Measurements from ENCODE around the gene ASCL2. TPM values are rescaled to one million over a fixed set of nuclear protein-coding genes. Genes with fewer than 3 reads are reported as not detected.

The ASCL2 gene
- total and polyA plus RNA-seq, 2 donors (not counting 3 experiments of a cell fraction or from before 2014, with no cell fraction given) = not detected

DNA sequence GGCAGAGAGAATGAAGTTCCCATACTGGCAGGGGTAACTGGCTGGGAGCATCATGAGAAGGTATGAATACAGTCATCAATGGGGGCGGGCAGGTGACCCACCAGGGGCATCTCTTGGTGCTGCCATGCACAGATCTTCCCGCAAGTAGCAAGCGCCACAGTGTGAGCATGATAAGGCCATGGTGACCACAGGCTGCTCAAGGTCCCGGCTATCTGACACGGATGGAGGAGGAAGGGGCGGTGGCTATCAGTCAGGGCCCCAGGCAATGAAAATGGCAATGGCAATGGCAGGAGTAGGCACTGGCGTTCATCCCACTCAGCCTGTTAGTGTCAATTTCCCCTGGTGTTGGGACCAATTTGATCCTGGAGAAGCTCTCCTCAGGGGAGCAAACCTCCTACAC, 21.6 kb downstream of the ASCL2 start:
- CTCF ChIA-PET = interaction anchor here (1.0 kb wide), 1 partner anchor 56 kb away, joined by 4 read pairs; no protein-coding TSS in a partner anchor
- Histone ChIP-seq H3K27me3 (ENCODE audit: control insufficient read depth in 2 of 2, insufficient read depth in 2 of 2, low read length in 2 of 2) (peaks cover 2 to 5% of the 10 kb centered on the region in 2 experiments), H3K36me3 (ENCODE audit: control insufficient read depth in 2 of 2, extremely low read depth in 1 of 2, insufficient read depth in 2 of 2, low read length in 2 of 2) (no peaks in the 10 kb centered on the region), H3K9me3 (replicated peaks; ENCODE audit: control insufficient read depth, insufficient read depth, low read length) (no peaks in the 10 kb centered on the region), H3K27ac (ENCODE audit: insufficient read depth, low read depth, low read length) (no peak overlapping the region), H3K9me1 (replicated peaks; ENCODE audit: control insufficient read depth, extremely low read depth, insufficient read depth, low read length) (no peaks in the 10 kb centered on the region), H3K4me2 (ENCODE audit: insufficient read depth, low read length) (no peak overlapping the region), H3K4me1 (ENCODE audit: control insufficient read depth, extremely low read depth, insufficient read depth, low read length) (no peaks in the 10 kb centered on the region), H3K79me2 (ENCODE audit: control insufficient read depth, insufficient read depth, low read length) (no peaks in the 10 kb centered on the region), H3K4me3 (replicated peaks in 1 of 3; ENCODE audit: insufficient read depth in 1 of 3, low read depth in 1 of 3, low read length in 3 of 3) (no peak overlapping the region), H4K20me1 (replicated peaks; ENCODE audit: control insufficient read depth, extremely low read depth, insufficient read depth, low read length) (no peaks in the 10 kb centered on the region), H2AFZ (ENCODE audit: low read depth, low read length) (no peak overlapping the region), H3K9ac (replicated peaks; ENCODE audit: extremely low read depth, insufficient read depth, low read length) (no peak overlapping the region)
- BruUV-seq (replicated peaks) = no TSS peak
- POLR2A ChIA-PET = no interaction called here
- intact Hi-C loops (cut with micrococcal nuclease) (no loop called here), dilution Hi-C loops (cut with MboI; ENCODE audit: extremely low pct_ligation_motif_present, low sequenced_read_pairs) (no loop called here)
- FAIRE-seq = no peak
- no peak for TF ChIP-seq POLR2AphosphoS5 (IDR thresholded peaks at IDR 0.05; ENCODE audit: insufficient read depth, low read depth, low read length)
- no peak for TF ChIP-seq FOS (IDR thresholded peaks at IDR 0.05; ENCODE audit: borderline replicate concordance, insufficient read depth, low read length)
- DNase-seq (ENCODE audit: low read depth, low spot score) = no peak

DNA sequence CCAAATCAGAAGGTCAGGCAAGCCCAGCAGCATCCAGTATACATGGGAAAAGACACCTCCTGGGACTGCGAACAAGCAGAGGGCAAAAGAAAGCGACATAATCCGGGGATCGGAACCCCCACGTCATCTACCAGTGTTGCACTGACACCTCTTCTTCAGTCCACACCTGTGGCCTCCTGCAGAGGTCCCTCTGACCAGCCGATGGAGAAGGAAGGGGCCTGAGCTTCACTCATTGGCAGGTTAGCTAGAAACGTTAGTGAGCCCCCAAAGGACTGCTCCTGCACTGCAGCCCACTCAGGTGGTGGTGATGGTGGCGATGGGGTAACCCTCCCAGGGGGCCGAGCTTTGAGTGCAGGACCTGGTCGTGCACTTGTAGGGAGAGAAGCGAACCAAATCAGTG, 22.1 kb downstream of the ASCL2 start:
- no peaks in the 10 kb centered on the region for H3K36me3 ChIP-seq (ENCODE audit: control insufficient read depth in 2 of 2, extremely low read depth in 1 of 2, insufficient read depth in 2 of 2, low read length in 2 of 2)
- DNase-seq (ENCODE audit: low read depth, low spot score) (no peak), FAIRE-seq (no peak)
- POLR2A ChIA-PET = no interaction called here
- H3K27ac ChIP-seq (ENCODE audit: insufficient read depth, low read depth, low read length) = no peak overlapping the region
- no peaks in the 10 kb centered on the region for H3K9me1 ChIP-seq (replicated peaks; ENCODE audit: control insufficient read depth, extremely low read depth, insufficient read depth, low read length)
- H4K20me1 ChIP-seq (replicated peaks; ENCODE audit: control insufficient read depth, extremely low read depth, insufficient read depth, low read length) = no peaks in the 10 kb centered on the region
- BruUV-seq (replicated peaks) = no TSS peak
- H3K4me3 ChIP-seq (replicated peaks in 1 of 3; ENCODE audit: insufficient read depth in 1 of 3, low read depth in 1 of 3, low read length in 3 of 3) = no peak overlapping the region
- intact Hi-C loops (cut with micrococcal nuclease) (no loop called here), dilution Hi-C loops (cut with MboI; ENCODE audit: extremely low pct_ligation_motif_present, low sequenced_read_pairs) (no loop called here)
- no peak overlapping the region for H3K9ac ChIP-seq (replicated peaks; ENCODE audit: extremely low read depth, insufficient read depth, low read length)
- CTCF ChIA-PET = no interaction called here
- no peaks in the 10 kb centered on the region for H3K9me3 ChIP-seq (replicated peaks; ENCODE audit: control insufficient read depth, insufficient read depth, low read length)
- no peaks in the 10 kb centered on the region for H3K4me1 ChIP-seq (ENCODE audit: control insufficient read depth, extremely low read depth, insufficient read depth, low read length)
- TF ChIP-seq EZH2 (IDR thresholded peaks at IDR 0.05; ENCODE audit: borderline replicate concordance, low read depth, low read length, severe bottlenecking) = no peak
- TF ChIP-seq, protein P1, sequence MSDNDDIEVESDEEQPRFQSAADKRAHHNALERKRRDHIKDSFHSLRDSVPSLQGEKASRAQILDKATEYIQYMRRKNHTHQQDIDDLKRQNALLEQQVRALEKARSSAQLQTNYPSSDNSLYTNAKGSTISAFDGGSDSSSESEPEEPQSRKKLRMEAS (IDR thresholded peaks at IDR 0.05; ENCODE audit: insufficient read depth, insufficient read length) = no peak
- TF ChIP-seq POLR2A (IDR thresholded peaks at IDR 0.05; ENCODE audit: low read depth, low read length) = no peak
- no peak for TF ChIP-seq GATA2 (IDR thresholded peaks at IDR 0.05; ENCODE audit: insufficient read depth, insufficient read length, low read depth, low read length)
- no peak for TF ChIP-seq POLR2AphosphoS5 (IDR thresholded peaks at IDR 0.05; ENCODE audit: insufficient read depth, low read depth, low read length)
- TF ChIP-seq MYC (IDR thresholded peaks at IDR 0.05; ENCODE audit: low read depth, low read length) = no peak
- TF ChIP-seq JUN (IDR thresholded peaks at IDR 0.05; ENCODE audit: borderline replicate concordance, insufficient read depth, insufficient read length, low read depth) = no peak
- no peak for TF ChIP-seq FOS (IDR thresholded peaks at IDR 0.05; ENCODE audit: borderline replicate concordance, insufficient read depth, low read length)
- TF ChIP-seq, protein P2, sequence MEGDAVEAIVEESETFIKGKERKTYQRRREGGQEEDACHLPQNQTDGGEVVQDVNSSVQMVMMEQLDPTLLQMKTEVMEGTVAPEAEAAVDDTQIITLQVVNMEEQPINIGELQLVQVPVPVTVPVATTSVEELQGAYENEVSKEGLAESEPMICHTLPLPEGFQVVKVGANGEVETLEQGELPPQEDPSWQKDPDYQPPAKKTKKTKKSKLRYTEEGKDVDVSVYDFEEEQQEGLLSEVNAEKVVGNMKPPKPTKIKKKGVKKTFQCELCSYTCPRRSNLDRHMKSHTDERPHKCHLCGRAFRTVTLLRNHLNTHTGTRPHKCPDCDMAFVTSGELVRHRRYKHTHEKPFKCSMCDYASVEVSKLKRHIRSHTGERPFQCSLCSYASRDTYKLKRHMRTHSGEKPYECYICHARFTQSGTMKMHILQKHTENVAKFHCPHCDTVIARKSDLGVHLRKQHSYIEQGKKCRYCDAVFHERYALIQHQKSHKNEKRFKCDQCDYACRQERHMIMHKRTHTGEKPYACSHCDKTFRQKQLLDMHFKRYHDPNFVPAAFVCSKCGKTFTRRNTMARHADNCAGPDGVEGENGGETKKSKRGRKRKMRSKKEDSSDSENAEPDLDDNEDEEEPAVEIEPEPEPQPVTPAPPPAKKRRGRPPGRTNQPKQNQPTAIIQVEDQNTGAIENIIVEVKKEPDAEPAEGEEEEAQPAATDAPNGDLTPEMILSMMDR (IDR thresholded peaks at IDR 0.05; ENCODE audit: extremely low read depth in 1 of 2, insufficient read depth in 1 of 2, low read depth in 1 of 2, low read length in 2 of 2) = no peak
- no peaks in the 10 kb centered on the region for H3K79me2 ChIP-seq (ENCODE audit: control insufficient read depth, insufficient read depth, low read length)
- H2AFZ ChIP-seq (ENCODE audit: low read depth, low read length) = no peak overlapping the region
- H3K27me3 ChIP-seq (ENCODE audit: control insufficient read depth in 2 of 2, insufficient read depth in 2 of 2, low read length in 2 of 2) = peaks cover 2 to 8% of the 10 kb centered on the region in 2 experiments
- no peak overlapping the region for H3K4me2 ChIP-seq (ENCODE audit: insufficient read depth, low read length)

Measured in endothelial cell of umbilical vein (primary cell).